Mesendoderm (in vitro differentiated cells): ENCODE results near the gene RNF224.

Experiments used
- DNase-seq: peaks from one replicate; pipeline ENCODE4 v3.0.0; 2013
- H2AK5ac ChIP-seq: 2 replicates; pipeline ENCODE4 v1.6.1; 2013; ENCODE audit warnings: low read length, inconsistent platforms
- H2BK120ac ChIP-seq: 2 replicates; pipeline ENCODE4 v1.6.1; 2013; ENCODE audit warnings: low read depth, mild to moderate bottlenecking, low read length, moderate library complexity, mixed read lengths
- H2BK15ac ChIP-seq: replicated peaks from 2 replicates; pipeline ENCODE4 v1.6.1; 2013; ENCODE audit warnings: low read depth, mild to moderate bottlenecking, moderate library complexity
- H2BK5ac ChIP-seq: 2 replicates; pipeline ENCODE4 v1.6.1; 2013; ENCODE audit warnings: low read length, inconsistent platforms
- H3K18ac ChIP-seq: 2 replicates; pipeline ENCODE4 v1.6.1; 2013; ENCODE audit warnings: mild to moderate bottlenecking, low read length, mixed read lengths
- H3K23ac ChIP-seq: one replicate; pipeline ENCODE4 v1.6.1; 2013; ENCODE audit warnings: low read length
- H3K27ac ChIP-seq: 2 replicates; pipeline ENCODE4 v1.5.1; 2013; ENCODE audit warnings: low read depth, mild to moderate bottlenecking, inconsistent platforms, low read length, moderate library complexity
- H3K27me3 ChIP-seq: 2 replicates; pipeline ENCODE4 v1.6.1; 2013; ENCODE audit warnings: low read length, control low read depth, mild to moderate bottlenecking, inconsistent platforms; ENCODE audit not compliant: insufficient read depth, poor library complexity
- H3K36me3 ChIP-seq: 2 replicates; pipeline ENCODE4 v1.6.1; 2013; ENCODE audit warnings: low read length, inconsistent platforms; ENCODE audit not compliant: control insufficient read depth, insufficient read depth
- H3K4ac ChIP-seq: one replicate; pipeline ENCODE4 v1.6.1; 2013; ENCODE audit warnings: low read depth, mild to moderate bottlenecking, low read length, moderate library complexity
- H3K4me1 ChIP-seq: 2 replicates; pipeline ENCODE4 v1.6.1; 2013; ENCODE audit warnings: low read depth, low read length, inconsistent platforms; ENCODE audit not compliant: control insufficient read depth
- H3K4me2 ChIP-seq: 2 replicates; pipeline ENCODE4 v1.6.1; 2013; ENCODE audit warnings: low read length
- H3K4me3 ChIP-seq: 2 replicates; pipeline ENCODE4 v1.5.1; 2013; ENCODE audit warnings: mild to moderate bottlenecking, low read length
- H3K56ac ChIP-seq: one replicate; pipeline ENCODE4 v1.6.1; 2013; ENCODE audit warnings: low read length
- H3K79me1 ChIP-seq: 2 replicates; pipeline ENCODE4 v1.6.1; 2013; ENCODE audit warnings: low read length, inconsistent platforms
- H3K79me2 ChIP-seq: 2 replicates; pipeline ENCODE4 v1.6.1; 2013; ENCODE audit warnings: mild to moderate bottlenecking, low read length; ENCODE audit not compliant: control insufficient read depth, insufficient read depth
- H3K9ac ChIP-seq: 2 replicates; pipeline ENCODE4 v1.6.1; 2013; ENCODE audit warnings: low read length, inconsistent platforms
- H4K5ac ChIP-seq: one replicate; pipeline ENCODE4 v1.6.1; 2013; ENCODE audit warnings: low read length
- H4K8ac ChIP-seq: one replicate; pipeline ENCODE4 v1.6.1; 2013; ENCODE audit warnings: low read depth, mild to moderate bottlenecking, control low read depth, low read length, moderate library complexity
- WGBS: extraction: QIAGEN DNeasy Blood & Tissue Kit; methylation state at CpG from one replicate; pipeline ENCODE4 v1.1.7; 2013; ENCODE audit warnings: low lambda C conversion rate, missing lambda C conversion rate; ENCODE audit not compliant: insufficient coverage; ENCODE audit errors: extremely low coverage; 5-methylcytosine and 5-hydroxymethylcytosine counted together

Gene RNF224

DNA sequence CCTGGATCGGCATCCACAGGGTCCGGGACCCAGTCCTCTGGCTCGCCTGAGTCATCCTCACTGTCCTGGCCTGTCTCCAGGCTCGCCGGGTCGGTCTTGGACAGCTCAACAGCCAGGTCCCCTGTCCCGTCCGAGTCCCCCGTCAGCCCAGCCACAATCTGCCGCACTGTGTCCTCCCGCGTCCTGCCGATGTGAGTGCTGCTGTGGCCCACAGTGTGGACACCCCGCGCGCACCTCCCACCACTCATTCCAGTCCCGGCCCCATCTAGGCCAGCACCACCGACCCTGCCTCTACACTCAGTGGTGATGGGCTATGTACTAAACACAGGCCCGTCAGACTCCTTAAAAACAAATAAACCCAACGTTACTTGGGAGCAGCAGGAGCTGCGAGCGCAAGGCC is 45.6 kb upstream of the RNF224 start:
- Histone ChIP-seq H3K56ac (no peak overlapping the region), H3K36me3 (no peaks in the 10 kb centered on the region), H3K23ac (no peak overlapping the region), H3K27ac (no peak overlapping the region), H2BK5ac (no peak overlapping the region), H3K9ac (no peak overlapping the region), H3K79me2 (peaks cover 1% of the 10 kb centered on the region), H3K27me3 (no peaks in the 10 kb centered on the region), H3K4me1 (no peaks in the 10 kb centered on the region), H2AK5ac (no peak overlapping the region), H4K8ac (no peak overlapping the region), H2BK15ac (no peak overlapping the region), H3K4ac (no peak overlapping the region), H3K18ac (no peak overlapping the region), H3K4me2 (no peak overlapping the region), H4K5ac (no peak overlapping the region), H3K79me1 (no peaks in the 10 kb centered on the region), H3K4me3 (no peak overlapping the region), H2BK120ac (no peak overlapping the region)
- WGBS: no CpG with 5 or more reads among the region's 22 CpGs
- DNase-seq: no peak

DNA sequence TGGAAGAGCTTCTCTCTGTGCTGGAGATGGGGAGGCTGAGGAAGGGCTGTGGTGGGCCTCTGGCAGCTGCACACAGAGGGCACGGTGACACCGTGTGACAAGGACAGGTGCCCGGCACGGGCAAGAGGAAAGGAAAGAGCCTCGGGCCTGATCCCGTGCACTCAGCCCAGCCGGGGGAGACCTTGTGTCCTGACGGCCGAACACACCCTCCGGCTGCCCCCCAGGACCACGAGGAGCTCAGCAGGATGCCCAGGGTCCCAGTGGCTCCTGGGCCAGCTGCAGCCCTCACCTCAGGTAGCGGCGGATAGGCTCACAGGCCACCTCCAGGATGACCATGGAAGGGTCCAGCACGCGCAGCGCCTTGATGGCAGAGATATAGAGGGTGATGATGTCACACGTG is 44.5 kb upstream of the RNF224 start:
- no peak overlapping the region for H4K8ac ChIP-seq
- H3K79me1 ChIP-seq: peaks cover 9% of the 10 kb centered on the region
- H3K4me1 ChIP-seq: no peaks in the 10 kb centered on the region
- no peak for DNase-seq
- no peaks in the 10 kb centered on the region for H3K36me3 ChIP-seq
- no peaks in the 10 kb centered on the region for H3K27me3 ChIP-seq
- H3K4ac ChIP-seq: no peak overlapping the region
- no CpG with 5 or more reads among the region's 17 CpGs for WGBS
- no peak overlapping the region for H3K56ac ChIP-seq
- no peak overlapping the region for H2BK5ac ChIP-seq
- H3K4me2 ChIP-seq: no peak overlapping the region
- no peak overlapping the region for H3K9ac ChIP-seq
- no peak overlapping the region for H3K4me3 ChIP-seq
- no peak overlapping the region for H3K27ac ChIP-seq
- peaks cover 12% of the 10 kb centered on the region for H3K79me2 ChIP-seq
- no peak overlapping the region for H3K18ac ChIP-seq
- no peak overlapping the region for H4K5ac ChIP-seq
- no peak overlapping the region for H2BK120ac ChIP-seq
- H2BK15ac ChIP-seq: no peak overlapping the region
- no peak overlapping the region for H2AK5ac ChIP-seq
- H3K23ac ChIP-seq: no peak overlapping the region

DNA sequence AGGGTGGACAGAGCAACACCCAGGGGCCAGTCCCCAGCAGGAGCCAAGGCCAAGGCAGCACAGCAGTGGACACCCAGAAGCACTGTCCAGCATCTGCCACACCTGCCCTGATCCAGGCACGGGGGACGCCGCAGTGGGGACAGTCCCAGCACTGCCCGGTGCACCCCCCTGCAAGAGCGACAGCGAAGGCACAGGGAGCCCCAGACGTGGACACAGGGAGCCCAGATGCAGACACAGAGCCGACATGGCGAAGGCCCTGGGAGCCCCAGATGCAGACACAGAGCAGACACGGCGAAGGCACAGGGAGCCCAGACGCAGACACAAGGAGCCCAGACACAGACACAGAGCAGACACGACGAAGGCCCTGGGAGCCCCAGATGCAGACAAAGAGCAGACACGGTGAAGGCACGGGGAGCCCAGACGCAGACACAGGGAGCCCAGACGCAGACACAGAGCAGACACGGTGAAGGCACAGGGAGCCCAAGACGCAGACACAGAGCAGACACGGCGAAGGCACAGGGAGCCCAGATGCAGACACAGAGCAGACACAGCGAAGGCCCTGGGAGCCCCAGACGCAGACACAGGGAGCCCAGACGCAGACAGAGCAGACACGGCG is 43.2 kb upstream of the RNF224 start:
- no peak overlapping the region for H2BK120ac ChIP-seq
- no CpG with 5 or more reads among the region's 27 CpGs for WGBS
- no peak overlapping the region for H3K4me2 ChIP-seq
- no peaks in the 10 kb centered on the region for H3K4me1 ChIP-seq
- peaks cover 10% of the 10 kb centered on the region for H3K79me1 ChIP-seq
- no peak overlapping the region for H3K9ac ChIP-seq
- H3K36me3 ChIP-seq: no peaks in the 10 kb centered on the region
- no peak overlapping the region for H4K8ac ChIP-seq
- no peak overlapping the region for H3K56ac ChIP-seq
- no peak overlapping the region for H2AK5ac ChIP-seq
- no peak overlapping the region for H2BK15ac ChIP-seq
- H3K4me3 ChIP-seq: no peak overlapping the region
- H2BK5ac ChIP-seq: no peak overlapping the region
- H3K4ac ChIP-seq: no peak overlapping the region
- H3K27me3 ChIP-seq: no peaks in the 10 kb centered on the region
- DNase-seq: no peak
- H3K79me2 ChIP-seq: peaks cover 12% of the 10 kb centered on the region
- H3K23ac ChIP-seq: no peak overlapping the region
- no peak overlapping the region for H3K18ac ChIP-seq
- H3K27ac ChIP-seq: no peak overlapping the region
- no peak overlapping the region for H4K5ac ChIP-seq

DNA sequence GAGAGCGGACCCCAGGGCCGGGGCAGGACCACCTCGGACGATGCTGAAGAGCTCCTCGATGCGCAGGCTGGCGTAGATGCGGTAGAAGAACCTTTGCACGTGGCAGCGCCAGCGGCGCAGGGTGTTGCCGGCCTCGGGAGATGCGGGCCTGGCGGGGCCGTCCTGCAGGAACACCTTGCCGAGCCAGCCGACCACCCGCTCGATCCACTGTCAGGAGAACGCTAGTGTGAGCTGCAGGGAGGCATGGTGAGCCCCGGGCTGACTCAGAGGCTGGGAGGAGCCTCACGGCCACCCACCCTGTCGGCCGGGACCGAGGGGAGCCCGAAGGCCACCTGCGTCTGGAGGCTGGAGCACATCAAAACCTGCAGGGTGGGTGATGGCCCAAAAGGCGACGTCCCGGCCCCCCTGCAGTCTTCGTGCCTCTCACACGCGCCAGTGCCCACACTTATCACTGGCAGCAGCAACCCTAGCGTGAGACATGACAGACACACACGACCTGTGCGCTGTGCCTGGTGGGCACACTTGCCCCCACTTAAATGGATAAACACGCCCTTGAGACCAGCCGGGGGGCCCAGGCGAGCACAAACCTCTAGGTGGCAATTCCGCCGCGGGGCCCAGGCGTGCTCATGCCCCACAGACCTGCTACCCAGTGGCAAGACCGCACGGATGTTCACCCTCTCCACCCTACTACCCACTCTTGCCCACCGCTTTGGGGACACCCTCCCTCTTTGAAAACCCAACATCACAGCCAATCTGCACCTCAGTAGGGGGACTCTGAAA is 42.2 kb upstream of the RNF224 start:
- Histone ChIP-seq H3K23ac (no peak overlapping the region), H3K79me2 (peaks cover 16% of the 10 kb centered on the region), H3K36me3 (no peaks in the 10 kb centered on the region), H4K5ac (no peak overlapping the region), H3K4me1 (peaks cover 3% of the 10 kb centered on the region), H3K56ac (no peak overlapping the region), H2BK15ac (no peak overlapping the region), H3K4ac (no peak overlapping the region), H2BK5ac (no peak overlapping the region), H3K27ac (no peak overlapping the region), H3K9ac (no peak overlapping the region), H3K4me3 (no peak overlapping the region), H3K79me1 (peaks cover 19% of the 10 kb centered on the region), H2BK120ac (no peak overlapping the region), H2AK5ac (no peak overlapping the region), H3K27me3 (no peaks in the 10 kb centered on the region), H4K8ac (no peak overlapping the region), H3K18ac (no peak overlapping the region), H3K4me2 (no peak overlapping the region)
- DNase-seq: no peak
- WGBS: no CpG with 5 or more reads among the region's 48 CpGs

DNA sequence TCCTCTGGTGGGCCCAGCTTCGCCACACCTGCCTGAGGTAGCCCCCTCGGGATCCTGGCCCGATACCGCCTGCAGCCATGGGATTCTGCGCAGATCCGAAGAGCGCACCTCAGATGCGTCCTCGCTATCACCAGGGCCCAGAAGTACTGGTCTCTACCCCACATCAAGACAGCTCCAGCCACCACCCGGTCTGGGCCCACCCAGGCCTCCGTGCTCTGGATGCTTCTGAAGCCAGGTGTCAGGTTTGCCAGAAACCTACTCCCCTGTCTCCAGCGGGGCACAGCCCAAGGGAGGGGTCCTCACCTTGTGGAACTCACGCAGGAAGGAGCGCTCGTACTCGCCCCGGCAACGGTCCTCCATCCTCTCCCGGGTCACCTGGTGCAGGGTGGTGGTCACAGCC is 41.4 kb upstream of the RNF224 start:
- H3K79me2 ChIP-seq: peaks cover 16% of the 10 kb centered on the region
- no peak overlapping the region for H2AK5ac ChIP-seq
- H3K27ac ChIP-seq: no peak overlapping the region
- H3K18ac ChIP-seq: no peak overlapping the region
- no peak overlapping the region for H2BK15ac ChIP-seq
- no peak overlapping the region for H4K8ac ChIP-seq
- DNase-seq: no peak
- no peak overlapping the region for H3K4me2 ChIP-seq
- H2BK120ac ChIP-seq: no peak overlapping the region
- no CpG with 5 or more reads among the region's 19 CpGs for WGBS
- no peak overlapping the region for H3K4ac ChIP-seq
- H3K23ac ChIP-seq: no peak overlapping the region
- no peak overlapping the region for H3K9ac ChIP-seq
- H3K56ac ChIP-seq: no peak overlapping the region
- no peaks in the 10 kb centered on the region for H3K27me3 ChIP-seq
- no peaks in the 10 kb centered on the region for H3K36me3 ChIP-seq
- peaks cover 19% of the 10 kb centered on the region for H3K79me1 ChIP-seq
- H2BK5ac ChIP-seq: no peak overlapping the region
- no peak overlapping the region for H3K4me3 ChIP-seq
- H3K4me1 ChIP-seq: peaks cover 3% of the 10 kb centered on the region
- no peak overlapping the region for H4K5ac ChIP-seq
